Measurements from ENCODE around the gene PALS2.

The PALS2 gene

GRCh38 chr7:24591152-24591551, 17.9 kb downstream of the PALS2 start:
- no peak for DNase-seq (ENCODE audit: low read depth in 2 of 2)

GRCh38 chr7:24595671-24596418, 22.6 kb downstream of the PALS2 start:
- DNase-seq (ENCODE audit: low read depth in 2 of 2) = no peak

- no peak for DNase-seq (ENCODE audit: low read depth in 2 of 2)
Observed at GRCh38 chr7:24597014-24597413, 23.8 kb downstream of the PALS2 start.

GRCh38 chr7:24601600-24601999, 28.3 kb downstream of the PALS2 start:
- no peak for DNase-seq (ENCODE audit: low read depth in 2 of 2)

- no peak for DNase-seq (ENCODE audit: low read depth in 2 of 2)
Observed at GRCh38 chr7:24602860-24603456, 29.7 kb downstream of the PALS2 start.

- DNase-seq (ENCODE audit: low read depth in 2 of 2) = no peak
Observed at GRCh38 chr7:24604630-24605029, 31.4 kb downstream of the PALS2 start.

GRCh38 chr7:24608504-24608903, 35.3 kb downstream of the PALS2 start:
- DNase-seq (ENCODE audit: low read depth in 2 of 2) = no peak

GRCh38 chr7:24609059-24609458, 35.8 kb downstream of the PALS2 start:
- DNase-seq (ENCODE audit: low read depth in 2 of 2) = no peak

GRCh38 chr7:24609570-24609969, 36.3 kb downstream of the PALS2 start:
- no peak for DNase-seq (ENCODE audit: low read depth in 2 of 2)

- DNase-seq (ENCODE audit: low read depth in 2 of 2) = no peak
Observed at GRCh38 chr7:24611130-24611529, 37.9 kb downstream of the PALS2 start.

- no peak for DNase-seq (ENCODE audit: low read depth in 2 of 2)
Observed at GRCh38 chr7:24617957-24618616, 44.8 kb downstream of the PALS2 start.

GRCh38 chr7:24619978-24620377, 46.7 kb downstream of the PALS2 start:
- no peak for DNase-seq (ENCODE audit: low read depth in 2 of 2)

- DNase-seq (ENCODE audit: low read depth in 2 of 2) = no peak
Observed at GRCh38 chr7:24622646-24623182, 49.5 kb downstream of the PALS2 start.
